Mesothelial cell of epicardium (in vitro differentiated cells): ENCODE data around the gene MAEA. TPM values are rescaled to one million over a fixed set of nuclear protein-coding genes. Genes with fewer than 3 reads are reported as not detected.

ENCODE experiments used
- DNase-seq, 2 experiments: peaks; one replicate each; pipeline ENCODE4 v3.0.0; 2021; ENCODE audit warnings: low spot score in 2 of 2; ENCODE audit not compliant: unreplicated experiment in 2 of 2
- H3K27ac Mint-ChIP-seq: 2 replicates; pipeline ENCODE4 v1.8.0; 2021; ENCODE audit warnings: mixed read lengths
- H3K27me3 Mint-ChIP-seq: 2 replicates; pipeline ENCODE4 v1.8.0; 2021; ENCODE audit warnings: low read depth, mixed read lengths
- H3K36me3 Mint-ChIP-seq: 2 replicates; pipeline ENCODE4 v1.8.0; 2021; ENCODE audit warnings: mixed read lengths
- H3K4me1 Mint-ChIP-seq: 2 replicates; pipeline ENCODE4 v1.8.0; 2021; ENCODE audit warnings: mixed read lengths
- H3K4me3 Mint-ChIP-seq: 2 replicates; pipeline ENCODE4 v1.8.0; 2021; ENCODE audit warnings: mild to moderate bottlenecking, moderate library complexity, mixed read lengths
- H3K9me3 Mint-ChIP-seq: 2 replicates; pipeline ENCODE4 v1.8.0; 2021; ENCODE audit warnings: mixed read lengths
- total RNA-seq: library from RNA; stranded (reverse); gene quantifications from 3 replicates; pipeline ENCODE4 v1.2.1, GENCODE V29; 2021
- TF ChIP-seq, protein P1 (sequence below): fragments of 200-600 bp; sonication (generic); IDR thresholded peaks from one replicate; pipeline ENCODE4 v1.5.0; 2021; ENCODE audit warnings: antibody characterized with exemption; ENCODE audit not compliant: unreplicated experiment

MAEA gene
- total RNA-seq, 1 donor from 2014 or later: 73.4 TPM

DNA sequence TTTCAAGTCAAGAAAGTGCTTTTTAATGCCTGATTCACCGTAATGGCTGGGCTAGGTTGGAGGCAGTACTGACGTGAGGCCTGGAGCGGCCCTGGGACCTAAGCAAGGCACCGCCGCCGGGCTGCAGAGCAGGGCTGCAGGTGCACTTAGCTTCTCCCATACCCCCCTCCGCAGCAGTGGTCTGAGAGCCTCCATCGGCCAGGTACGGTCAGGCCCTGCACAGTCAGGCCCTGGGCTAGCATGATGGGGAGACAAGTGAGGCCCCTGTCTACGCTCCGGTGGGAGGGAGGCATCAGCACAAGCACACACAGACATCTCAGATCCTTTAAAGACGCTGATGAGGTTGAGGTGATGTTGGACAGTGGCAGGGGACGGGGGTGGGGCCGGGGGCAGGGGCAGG, 4.7 kb downstream of the MAEA start:
- TF ChIP-seq, protein P1, sequence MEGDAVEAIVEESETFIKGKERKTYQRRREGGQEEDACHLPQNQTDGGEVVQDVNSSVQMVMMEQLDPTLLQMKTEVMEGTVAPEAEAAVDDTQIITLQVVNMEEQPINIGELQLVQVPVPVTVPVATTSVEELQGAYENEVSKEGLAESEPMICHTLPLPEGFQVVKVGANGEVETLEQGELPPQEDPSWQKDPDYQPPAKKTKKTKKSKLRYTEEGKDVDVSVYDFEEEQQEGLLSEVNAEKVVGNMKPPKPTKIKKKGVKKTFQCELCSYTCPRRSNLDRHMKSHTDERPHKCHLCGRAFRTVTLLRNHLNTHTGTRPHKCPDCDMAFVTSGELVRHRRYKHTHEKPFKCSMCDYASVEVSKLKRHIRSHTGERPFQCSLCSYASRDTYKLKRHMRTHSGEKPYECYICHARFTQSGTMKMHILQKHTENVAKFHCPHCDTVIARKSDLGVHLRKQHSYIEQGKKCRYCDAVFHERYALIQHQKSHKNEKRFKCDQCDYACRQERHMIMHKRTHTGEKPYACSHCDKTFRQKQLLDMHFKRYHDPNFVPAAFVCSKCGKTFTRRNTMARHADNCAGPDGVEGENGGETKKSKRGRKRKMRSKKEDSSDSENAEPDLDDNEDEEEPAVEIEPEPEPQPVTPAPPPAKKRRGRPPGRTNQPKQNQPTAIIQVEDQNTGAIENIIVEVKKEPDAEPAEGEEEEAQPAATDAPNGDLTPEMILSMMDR: no peak
- Mint-ChIP-seq H3K4me1 (peaks cover 31% of the 10 kb centered on the region), H3K4me3 (no peak overlapping the region), H3K36me3 (peaks cover 6% of the 10 kb centered on the region), H3K27ac (no peak overlapping the region), H3K27me3 (no peaks in the 10 kb centered on the region), H3K9me3 (no peaks in the 10 kb centered on the region)
- no peak for DNase-seq

DNA sequence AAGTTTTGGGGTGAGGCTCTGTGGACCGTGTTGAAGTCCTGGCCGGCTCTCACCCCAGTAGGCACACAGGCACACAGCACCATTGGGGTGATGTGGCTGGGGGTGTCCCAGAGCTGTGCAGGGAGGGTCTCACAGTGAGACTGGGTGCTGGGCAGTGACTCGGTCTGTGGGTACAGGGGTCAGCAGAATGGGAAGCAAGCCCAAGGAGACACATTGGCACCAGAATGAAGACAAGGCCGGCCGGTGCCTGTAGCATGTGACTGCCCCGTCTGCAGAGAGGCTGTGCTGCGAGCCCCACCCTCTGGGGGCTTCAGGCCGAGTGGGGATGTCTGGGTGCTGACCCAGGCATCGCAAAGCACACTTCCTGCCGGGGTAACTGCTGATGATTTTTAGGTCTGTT, 5.2 kb downstream of the MAEA start:
- no peak overlapping the region for H3K4me3 Mint-ChIP-seq
- no peaks in the 10 kb centered on the region for H3K9me3 Mint-ChIP-seq
- peaks cover 6% of the 10 kb centered on the region for H3K36me3 Mint-ChIP-seq
- H3K27ac Mint-ChIP-seq: peak overlapping the region; percentile 25
- no peak for DNase-seq
- TF ChIP-seq, protein P1: no peak
- peaks cover 31% of the 10 kb centered on the region for H3K4me1 Mint-ChIP-seq
- no peaks in the 10 kb centered on the region for H3K27me3 Mint-ChIP-seq

DNA sequence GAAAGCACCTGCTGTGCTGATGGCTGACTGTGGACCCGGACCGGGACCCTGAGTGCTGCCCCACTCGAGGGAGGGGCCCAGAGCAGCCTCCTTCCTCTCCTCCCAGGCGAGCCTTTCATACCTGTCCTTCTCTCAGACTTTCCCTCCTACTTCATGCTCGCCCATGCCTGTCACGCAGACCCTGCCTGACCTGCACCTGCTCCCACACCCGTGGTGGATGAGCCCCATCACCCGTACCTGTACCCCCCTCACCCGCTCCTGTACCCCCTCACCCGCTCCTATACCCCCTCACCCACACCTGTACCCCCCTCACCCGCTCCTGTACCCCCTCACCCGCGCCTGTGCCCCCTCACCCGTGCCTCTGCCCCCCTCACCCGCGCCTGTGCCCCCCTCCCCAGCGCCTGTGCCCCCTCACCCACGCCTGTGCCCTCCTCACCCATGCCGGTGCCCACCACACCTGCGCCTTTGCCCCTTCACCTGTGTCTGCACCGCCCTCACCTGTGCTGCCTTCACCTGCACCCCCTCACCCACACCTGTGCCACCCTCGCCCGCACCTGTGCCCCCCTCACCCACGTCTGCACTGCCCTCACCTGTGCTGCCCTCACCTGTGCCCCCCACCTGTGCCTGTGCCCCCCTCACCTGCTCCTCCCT, 5.8 kb downstream of the MAEA start:
- H3K4me1 Mint-ChIP-seq: peaks cover 31% of the 10 kb centered on the region
- H3K4me3 Mint-ChIP-seq: no peak overlapping the region
- no peaks in the 10 kb centered on the region for H3K27me3 Mint-ChIP-seq
- DNase-seq: no peak
- no peaks in the 10 kb centered on the region for H3K9me3 Mint-ChIP-seq
- H3K36me3 Mint-ChIP-seq: peaks cover 6% of the 10 kb centered on the region
- TF ChIP-seq, protein P1: no peak
- no peak overlapping the region for H3K27ac Mint-ChIP-seq

DNA sequence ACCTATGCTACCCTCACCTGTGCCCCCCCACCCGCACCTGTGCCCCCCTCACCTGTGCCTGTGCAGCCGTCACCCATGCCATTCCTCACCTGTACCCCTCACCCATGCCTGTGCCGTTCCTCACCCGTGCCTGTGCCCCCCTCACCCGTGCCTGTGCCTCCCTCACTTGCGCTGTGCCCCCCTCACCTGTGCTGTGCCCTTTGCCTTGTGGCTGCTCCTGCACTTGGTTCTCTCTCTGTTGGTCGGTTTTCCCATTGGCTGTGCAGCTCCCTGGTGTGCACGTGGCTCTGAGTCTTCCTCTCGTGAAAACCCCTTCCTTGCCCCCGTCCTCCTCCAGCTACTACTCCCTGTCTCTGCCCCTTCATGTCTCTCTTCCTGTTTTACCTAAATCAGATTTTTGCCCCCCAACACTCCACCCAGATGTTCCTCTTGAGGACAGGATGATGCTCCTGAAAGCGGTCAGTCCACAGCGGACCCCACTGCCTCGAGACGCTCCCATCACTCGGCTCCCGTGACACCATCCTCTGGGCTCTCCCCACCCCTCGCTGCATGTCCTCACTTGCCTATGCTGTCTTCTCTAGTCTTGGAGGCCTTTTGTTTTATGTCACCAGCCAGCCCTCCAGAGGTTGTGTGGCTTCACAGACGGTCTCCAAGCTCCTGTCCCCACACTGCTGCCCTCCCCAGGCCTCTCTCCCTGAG, 6.8 kb downstream of the MAEA start:
- peaks cover 24% of the 10 kb centered on the region for H3K4me1 Mint-ChIP-seq
- H3K27me3 Mint-ChIP-seq: no peaks in the 10 kb centered on the region
- H3K4me3 Mint-ChIP-seq: no peak overlapping the region
- TF ChIP-seq, protein P1: no peak
- peaks cover 11% of the 10 kb centered on the region for H3K36me3 Mint-ChIP-seq
- peak overlapping the region; percentile 87 for H3K27ac Mint-ChIP-seq
- DNase-seq: no peak
- H3K9me3 Mint-ChIP-seq: no peaks in the 10 kb centered on the region

DNA sequence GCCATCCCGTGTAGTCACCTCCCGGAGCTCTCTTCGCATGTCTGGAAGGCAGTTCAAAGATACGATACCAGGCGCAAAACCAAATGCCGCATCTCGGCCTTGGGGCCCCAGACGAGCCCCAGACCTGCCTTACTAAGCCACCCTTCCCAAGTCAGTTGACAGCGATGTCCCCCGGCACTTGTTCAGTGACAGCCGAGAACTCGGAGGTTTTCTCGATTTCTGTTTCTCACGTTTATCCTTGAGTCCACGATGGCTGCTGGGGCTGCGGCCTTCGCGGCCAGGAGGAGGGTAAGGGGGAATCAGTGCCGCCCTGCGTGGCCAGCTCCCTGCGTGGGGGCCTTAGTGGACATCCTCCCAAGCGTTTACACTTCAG, 7.3 kb downstream of the MAEA start:
- no peak overlapping the region for H3K4me3 Mint-ChIP-seq
- DNase-seq: no peak
- H3K27me3 Mint-ChIP-seq: no peaks in the 10 kb centered on the region
- H3K27ac Mint-ChIP-seq: peak overlapping the region; percentile 87
- H3K4me1 Mint-ChIP-seq: peaks cover 18% of the 10 kb centered on the region
- no peaks in the 10 kb centered on the region for H3K9me3 Mint-ChIP-seq
- H3K36me3 Mint-ChIP-seq: peaks cover 16% of the 10 kb centered on the region
- TF ChIP-seq, protein P1: no peak
